Endodermal cell (in vitro differentiated cells): ENCODE results near the gene CCDC172. TPM values are rescaled to one million over a fixed set of nuclear protein-coding genes. Genes with fewer than 3 reads are reported as not detected.

Source experiments
- DNase-seq: peaks from one replicate; pipeline ENCODE4 v3.0.0-alpha.2; 2017
- H3K27ac ChIP-seq: 2 replicates; pipeline ENCODE4 v1.5.1; 2013; ENCODE audit warnings: mild to moderate bottlenecking, low read depth, low read length, moderate library complexity
- H3K27me3 ChIP-seq: 2 replicates; pipeline ENCODE4 v1.6.1; 2013; ENCODE audit warnings: mild to moderate bottlenecking, low read length, moderate library complexity; ENCODE audit not compliant: insufficient read depth, control insufficient read depth, poor library complexity, severe bottlenecking
- H3K36me3 ChIP-seq: 2 replicates; pipeline ENCODE4 v1.7.0; 2013; ENCODE audit warnings: mild to moderate bottlenecking, low read length, moderate library complexity; ENCODE audit not compliant: control insufficient read depth, insufficient read depth
- H3K4me1 ChIP-seq: one replicate; pipeline ENCODE4 v1.7.0; 2013; ENCODE audit warnings: low read length; ENCODE audit not compliant: control insufficient read depth, insufficient read depth
- H3K4me3 ChIP-seq: 2 replicates; pipeline ENCODE4 v1.5.1; 2013; ENCODE audit warnings: mild to moderate bottlenecking, low read length, moderate library complexity
- H3K9ac ChIP-seq: 2 replicates; pipeline ENCODE4 v1.6.1; 2013; ENCODE audit warnings: mild to moderate bottlenecking, low read length, moderate library complexity; ENCODE audit not compliant: poor library complexity, severe bottlenecking; ENCODE audit errors: extremely low read depth
- H3K9me3 ChIP-seq: 2 replicates; pipeline ENCODE4 v1.6.1; 2013; ENCODE audit warnings: mild to moderate bottlenecking, low read length, moderate library complexity; ENCODE audit not compliant: control insufficient read depth
- H3K27ac Mint-ChIP-seq: 2 replicates; pipeline ENCODE4 v1.8.0; 2020; ENCODE audit warnings: mixed read lengths
- H3K27me3 Mint-ChIP-seq: 2 replicates; pipeline ENCODE4 v1.8.0; 2021; ENCODE audit warnings: mild to moderate bottlenecking, mixed read lengths; ENCODE audit not compliant: insufficient read depth
- H3K36me3 Mint-ChIP-seq: 2 replicates; pipeline ENCODE4 v1.8.0; 2020; ENCODE audit warnings: low read depth, mixed read lengths
- H3K4me1 Mint-ChIP-seq: 2 replicates; pipeline ENCODE4 v1.8.0; 2020; ENCODE audit warnings: mixed read lengths
- H3K4me3 Mint-ChIP-seq: 2 replicates; pipeline ENCODE4 v1.8.0; 2020; ENCODE audit warnings: mild to moderate bottlenecking, moderate library complexity, mixed read lengths
- H3K9me3 Mint-ChIP-seq: 2 replicates; pipeline ENCODE4 v1.8.0; 2020; ENCODE audit warnings: mild to moderate bottlenecking, mixed read lengths
- WGBS, 2 experiments: methylation state at CpG; one replicate each; pipeline versions ENCODE4 v1.1.5 to v1.1.7; 2013; ENCODE audit warnings: missing lambda C conversion rate in 2 of 2, mixed read lengths in 1 of 2; ENCODE audit not compliant: insufficient coverage in 1 of 2, insufficient read length in 1 of 2; 5-methylcytosine and 5-hydroxymethylcytosine counted together
- total RNA-seq, 2 donors: library from RNA; stranded (reverse); fragmentation: NEBNext Ultra II Directional in 1 of 2; extraction: Animal tissue kit (Norgen Biotek cat#: 25700) in 1 of 2; gene quantifications; 2 replicates in 1 of 2; 3 replicates in 1 of 2; pipeline ENCODE4 v1.2.1, GENCODE V29; 2021
- TF ChIP-seq, protein P1 (sequence below): fragments of 200-600 bp; sonication (generic); conservative IDR thresholded peaks from 2 replicates; pipeline ENCODE4 v1.5.0; 2021; ENCODE audit warnings: antibody characterized with exemption, mild to moderate bottlenecking

The CCDC172 gene
- total RNA-seq, 2 donors from 2014 or later = 0.37 TPM; not detected in 1

DNA sequence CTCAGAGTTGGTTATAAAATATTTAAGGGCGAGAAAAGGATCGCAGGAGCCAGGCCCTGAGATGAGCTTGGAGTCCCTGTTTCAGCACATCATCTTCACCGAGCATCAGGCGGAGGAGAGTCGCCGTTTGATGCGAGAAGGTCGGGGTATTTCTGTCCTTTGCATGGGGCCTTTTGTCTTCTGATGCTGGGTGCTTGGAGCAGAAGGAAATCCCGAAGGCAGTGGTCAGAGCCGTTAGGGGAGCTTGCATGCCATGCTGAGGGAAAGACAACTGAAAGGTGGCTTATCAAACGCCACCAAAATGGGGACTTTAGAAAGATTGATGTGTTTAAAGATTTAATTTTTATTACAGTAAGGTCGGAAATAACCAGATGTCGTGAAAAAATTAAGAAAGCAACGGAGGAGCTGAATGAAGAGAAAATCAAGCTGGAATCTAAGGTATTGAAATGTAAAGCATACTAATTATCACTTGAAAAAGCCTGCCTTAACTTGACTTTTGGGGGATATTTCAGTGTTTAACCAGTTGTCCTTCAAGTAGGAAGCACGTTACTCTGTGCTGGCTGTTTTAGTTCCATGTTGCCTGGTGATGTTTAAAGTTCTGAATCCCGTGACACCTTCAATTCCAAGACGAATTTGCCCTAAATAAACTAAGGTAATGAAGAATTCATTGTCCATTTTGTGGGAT, 845 bp downstream of the CCDC172 start:
- DNase-seq = peak; percentile 66
- no peaks in the 10 kb centered on the region for H3K36me3 ChIP-seq

GRCh38 chr10:116325987-116326386, 1.7 kb downstream of the CCDC172 start:
- no peak overlapping the region for H3K27ac ChIP-seq
- 82 to 83% methylated on average over 2 of the region's 2 CpGs for WGBS, 2 experiments

More for the DNA sequence above, 845 bp downstream of the CCDC172 start:
- Histone ChIP-seq H3K9me3 (no peaks in the 10 kb centered on the region), H3K27me3 (no peaks in the 10 kb centered on the region), H3K27ac (no peak overlapping the region), H3K9ac (no peak overlapping the region), H3K4me3 (no peak overlapping the region), H3K4me1 (no peaks in the 10 kb centered on the region)
- no peaks in the 10 kb centered on the region for H3K36me3 Mint-ChIP-seq
- TF ChIP-seq, protein P1, sequence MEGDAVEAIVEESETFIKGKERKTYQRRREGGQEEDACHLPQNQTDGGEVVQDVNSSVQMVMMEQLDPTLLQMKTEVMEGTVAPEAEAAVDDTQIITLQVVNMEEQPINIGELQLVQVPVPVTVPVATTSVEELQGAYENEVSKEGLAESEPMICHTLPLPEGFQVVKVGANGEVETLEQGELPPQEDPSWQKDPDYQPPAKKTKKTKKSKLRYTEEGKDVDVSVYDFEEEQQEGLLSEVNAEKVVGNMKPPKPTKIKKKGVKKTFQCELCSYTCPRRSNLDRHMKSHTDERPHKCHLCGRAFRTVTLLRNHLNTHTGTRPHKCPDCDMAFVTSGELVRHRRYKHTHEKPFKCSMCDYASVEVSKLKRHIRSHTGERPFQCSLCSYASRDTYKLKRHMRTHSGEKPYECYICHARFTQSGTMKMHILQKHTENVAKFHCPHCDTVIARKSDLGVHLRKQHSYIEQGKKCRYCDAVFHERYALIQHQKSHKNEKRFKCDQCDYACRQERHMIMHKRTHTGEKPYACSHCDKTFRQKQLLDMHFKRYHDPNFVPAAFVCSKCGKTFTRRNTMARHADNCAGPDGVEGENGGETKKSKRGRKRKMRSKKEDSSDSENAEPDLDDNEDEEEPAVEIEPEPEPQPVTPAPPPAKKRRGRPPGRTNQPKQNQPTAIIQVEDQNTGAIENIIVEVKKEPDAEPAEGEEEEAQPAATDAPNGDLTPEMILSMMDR = no peak
- 35 to 47% methylated on average over 12 to 17 of the region's 17 CpGs for WGBS, 2 experiments
- H3K9me3 Mint-ChIP-seq = no peaks in the 10 kb centered on the region
- H3K27me3 Mint-ChIP-seq = peaks cover 7% of the 10 kb centered on the region
- peak overlapping the region; percentile 16 for H3K27ac Mint-ChIP-seq
- H3K4me1 Mint-ChIP-seq = peaks cover 4% of the 10 kb centered on the region
- no peak overlapping the region for H3K4me3 Mint-ChIP-seq

DNA sequence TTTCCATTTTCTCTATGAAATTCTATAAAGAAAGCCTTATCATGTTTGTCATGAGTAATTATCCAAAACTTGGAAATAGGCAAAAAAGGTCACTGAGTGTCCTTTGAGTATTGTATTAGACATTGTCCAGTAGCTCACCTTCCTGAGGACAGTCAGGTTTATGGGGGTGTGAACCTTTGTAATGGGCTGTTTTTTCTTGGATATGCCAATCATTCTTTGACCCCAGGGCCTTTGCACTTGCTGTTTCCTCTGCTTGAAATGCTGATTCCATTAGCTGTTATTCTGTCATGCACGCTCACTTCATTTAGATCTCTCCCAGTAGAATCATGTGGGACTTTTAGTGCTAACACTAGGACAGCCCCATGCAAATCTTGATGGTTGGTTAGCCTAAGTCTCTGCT, 4.9 kb downstream of the CCDC172 start:
- Mint-ChIP-seq H3K36me3 (no peaks in the 10 kb centered on the region), H3K27me3 (peaks cover 7% of the 10 kb centered on the region), H3K4me3 (no peak overlapping the region), H3K27ac (no peak overlapping the region), H3K4me1 (peaks cover 6% of the 10 kb centered on the region), H3K9me3 (no peaks in the 10 kb centered on the region)
- Histone ChIP-seq H3K9ac (no peak overlapping the region), H3K9me3 (no peaks in the 10 kb centered on the region), H3K4me3 (no peak overlapping the region), H3K4me1 (no peaks in the 10 kb centered on the region), H3K27ac (no peak overlapping the region), H3K27me3 (no peaks in the 10 kb centered on the region), H3K36me3 (no peaks in the 10 kb centered on the region)
- no peak for DNase-seq
- TF ChIP-seq, protein P1 = no peak
- WGBS, 2 experiments = 90 to 95% methylated on average over 1 of the region's 1 CpG

More at GRCh38 chr10:116325987-116326386, 1.7 kb downstream of the CCDC172 start:
- Histone ChIP-seq H3K27me3 (no peaks in the 10 kb centered on the region), H3K4me3 (no peak overlapping the region), H3K9ac (no peak overlapping the region), H3K9me3 (no peaks in the 10 kb centered on the region), H3K36me3 (no peaks in the 10 kb centered on the region), H3K4me1 (no peaks in the 10 kb centered on the region)
- Mint-ChIP-seq H3K4me1 (peaks cover 4% of the 10 kb centered on the region), H3K9me3 (no peaks in the 10 kb centered on the region), H3K36me3 (no peaks in the 10 kb centered on the region), H3K27ac (no peak overlapping the region), H3K4me3 (no peak overlapping the region), H3K27me3 (peaks cover 7% of the 10 kb centered on the region)
- no peak for DNase-seq
- TF ChIP-seq, protein P1 = no peak
